Right lung (tissue), 5 donors: Measurements from ENCODE around the gene WNT3. TPM values are rescaled to one million over a fixed set of nuclear protein-coding genes. Genes with fewer than 3 reads are reported as not detected.
"Not testable (repeated sequence)": the region's sequence is repeated elsewhere in the genome, so short reads cannot be mapped to it uniquely, and the experiment has no call there.

Source experiments
- DNase-seq, 2 donors: peaks; one replicate each; pipeline ENCODE4 v3.0.0-alpha.2; 2013
- polyA plus RNA-seq, 5 donors: library from polyadenylated mRNA; unstranded; fragments of 120-200 nt; gene quantifications; one replicate each; pipeline versions ENCODE4 v1.2.1 to v1.2.3, GENCODE V29; 2013; ENCODE audit warnings: inconsistent platforms in 1 of 5, low replicate concordance in 1 of 5; ENCODE audit not compliant: insufficient read length in 5 of 5, insufficient read depth in 1 of 5

Gene WNT3
- polyA plus RNA-seq, 5 donors = 2.0 to 2.5 (median 2.3) TPM

DNA sequence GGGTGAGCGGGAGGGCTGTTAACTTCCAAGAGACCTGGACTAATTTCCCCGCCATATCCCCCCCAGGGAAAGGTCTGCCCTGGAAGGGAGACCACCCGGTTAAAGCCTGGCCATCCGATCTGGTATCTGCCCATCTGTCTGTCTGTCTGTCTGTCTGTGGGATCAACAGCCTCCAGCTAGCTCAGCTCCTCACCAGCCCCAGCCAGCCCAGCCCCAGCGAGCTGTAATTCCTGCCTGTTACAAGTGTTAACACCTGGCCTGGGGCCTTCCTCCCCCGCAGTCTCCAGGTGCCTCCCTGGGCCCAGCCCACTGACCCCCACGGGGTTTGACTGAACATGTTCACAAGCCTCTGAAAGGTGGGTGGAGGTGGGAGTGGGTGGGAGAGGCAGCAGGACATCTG, 4.0 kb downstream of the WNT3 start:
- DNase-seq = no peak

DNA sequence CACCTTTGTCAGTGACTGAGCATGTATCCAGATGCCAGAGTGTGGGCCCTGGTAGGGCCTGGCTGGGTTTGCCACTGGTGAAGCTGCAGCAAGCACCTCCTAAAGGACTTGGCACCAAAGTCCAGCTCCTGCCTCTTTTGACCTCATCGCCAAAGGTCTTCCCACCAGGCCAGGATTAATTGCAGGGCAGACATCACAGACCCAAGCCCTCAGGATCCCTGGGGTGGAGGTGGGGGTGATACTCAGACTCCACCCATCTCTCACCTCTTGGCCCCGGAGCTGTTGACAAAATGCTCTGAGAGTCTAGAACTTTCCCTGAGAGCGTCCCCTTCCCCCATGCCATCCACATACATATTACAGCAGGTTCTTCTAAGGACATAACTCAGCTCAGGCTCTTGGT, 4.6 kb downstream of the WNT3 start:
- no peak for DNase-seq

DNA sequence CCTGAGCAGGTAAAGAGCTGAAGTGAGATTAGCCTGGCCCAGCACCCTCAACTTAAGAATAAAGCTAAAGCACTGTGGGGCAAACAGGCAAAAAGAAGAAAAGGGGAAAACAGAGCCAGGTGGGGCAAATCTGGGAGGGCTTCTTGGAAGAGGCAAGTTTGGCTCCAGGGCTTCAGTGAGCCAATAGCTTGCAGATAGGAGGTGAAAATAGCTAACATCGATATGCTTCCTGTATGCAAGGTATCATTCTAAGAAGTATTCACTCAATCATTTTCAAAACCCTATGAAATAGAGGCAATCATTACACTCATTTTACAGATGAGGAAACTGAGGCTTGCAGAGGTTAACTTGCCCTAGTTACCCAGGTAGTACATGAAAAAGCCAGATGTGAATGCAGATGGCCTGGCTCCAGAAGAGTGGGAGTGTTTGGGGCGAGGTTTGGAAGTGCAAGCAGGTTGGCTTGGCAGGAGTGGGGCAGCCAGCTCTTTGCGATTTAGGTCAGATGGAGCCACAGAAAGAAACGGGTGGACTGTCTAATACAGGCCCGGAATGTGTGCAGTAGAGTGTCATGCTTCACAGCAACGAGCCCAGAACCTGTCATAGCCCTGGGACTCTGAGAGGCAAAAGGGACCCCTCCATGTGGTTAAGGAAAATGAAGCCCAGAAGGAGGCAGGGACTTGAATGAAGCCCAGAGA, 5.7 kb downstream of the WNT3 start:
- no peak for DNase-seq

DNA sequence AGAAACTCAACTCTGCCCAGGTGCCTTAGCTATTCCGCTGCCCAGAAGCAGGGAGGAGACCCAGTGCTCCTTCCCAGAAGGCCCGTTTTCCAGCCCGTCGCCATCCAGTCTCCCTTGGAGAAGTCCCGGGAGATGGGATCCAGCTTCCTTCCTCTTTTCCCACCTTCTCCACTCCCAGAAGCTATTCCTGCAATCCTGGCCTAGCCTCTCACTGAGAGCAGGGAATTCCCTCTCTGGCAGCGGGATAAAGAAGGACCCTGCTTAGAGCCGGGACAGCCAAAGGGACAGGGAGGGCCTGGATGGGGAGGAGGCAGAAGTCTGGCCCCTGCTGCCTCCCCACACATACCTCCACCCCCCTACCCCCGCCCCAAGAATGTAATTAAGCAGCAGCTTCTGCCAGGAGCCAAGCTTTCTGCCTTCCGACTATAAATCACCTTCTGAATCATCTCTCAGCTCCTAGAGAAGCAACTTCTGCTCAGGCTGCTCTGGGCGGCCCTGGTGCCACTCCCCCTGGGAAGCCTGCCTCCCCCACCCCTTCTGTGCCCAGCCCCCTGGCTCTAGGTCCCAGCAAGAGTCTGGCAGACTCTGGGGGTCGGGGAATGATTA, 6.4 kb downstream of the WNT3 start:
- no peak for DNase-seq

DNA sequence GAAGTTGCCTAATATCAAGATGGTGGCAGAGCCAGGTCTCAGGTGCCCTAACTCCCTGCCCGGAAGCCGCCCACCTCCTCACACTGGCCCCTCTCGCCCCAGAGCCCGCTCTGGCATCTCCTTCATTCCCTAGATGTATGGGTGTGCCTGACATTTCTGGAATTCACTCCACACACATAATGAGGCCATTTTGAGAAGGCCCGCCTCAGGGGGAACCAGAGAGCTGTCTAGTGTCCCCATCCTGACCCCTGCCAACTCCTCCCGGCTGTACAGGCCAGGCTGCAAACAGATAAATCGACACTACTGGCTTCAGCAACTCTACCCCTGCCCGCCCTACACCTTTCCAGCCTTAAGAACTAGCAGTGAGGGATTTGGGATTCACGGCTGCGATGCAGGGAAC, 7.7 kb downstream of the WNT3 start:
- no peak for DNase-seq

DNA sequence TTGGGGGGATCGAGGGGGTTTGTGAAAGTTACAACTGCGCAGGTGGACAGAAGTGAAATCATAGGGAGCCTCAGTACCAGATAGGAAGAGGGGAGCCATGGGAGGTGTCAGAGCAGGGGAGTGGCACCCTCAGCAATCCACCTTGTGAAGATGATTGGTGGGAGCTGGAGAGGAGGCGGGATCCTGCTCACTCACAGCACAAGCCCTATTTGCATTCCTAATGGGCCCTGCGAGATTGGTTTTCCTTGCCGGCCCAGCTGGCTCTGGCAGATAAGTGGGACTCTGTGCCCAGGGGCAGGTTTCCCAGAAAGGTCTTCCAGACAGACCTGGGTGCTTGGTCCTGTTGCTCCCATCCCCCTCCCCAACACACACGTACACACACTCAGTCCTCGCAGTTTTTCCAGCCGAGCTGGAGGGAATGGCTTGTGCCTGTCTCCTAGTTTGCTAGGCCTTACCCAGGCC, 9.4 kb downstream of the WNT3 start:
- no peak for DNase-seq

DNA sequence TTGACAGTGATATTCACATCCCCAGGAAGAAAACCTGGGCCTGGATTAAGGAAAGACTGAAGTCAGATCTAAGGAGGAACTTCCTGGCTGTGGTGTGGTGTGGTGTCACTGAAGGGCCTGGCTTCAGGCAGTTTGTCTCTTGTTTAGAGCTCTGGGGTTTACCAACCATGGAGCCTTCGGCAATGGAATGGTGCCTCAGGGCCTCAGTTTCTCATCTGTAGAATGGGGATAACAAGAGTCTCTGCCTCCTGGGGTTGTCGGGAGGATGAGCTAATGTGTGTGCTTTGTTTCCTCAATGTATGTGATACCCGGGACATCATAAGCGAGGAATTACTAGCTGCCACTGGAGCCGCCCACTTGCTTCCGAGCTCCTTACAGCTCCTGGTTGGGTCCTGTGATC, 12.7 kb downstream of the WNT3 start:
- DNase-seq = no peak

DNA sequence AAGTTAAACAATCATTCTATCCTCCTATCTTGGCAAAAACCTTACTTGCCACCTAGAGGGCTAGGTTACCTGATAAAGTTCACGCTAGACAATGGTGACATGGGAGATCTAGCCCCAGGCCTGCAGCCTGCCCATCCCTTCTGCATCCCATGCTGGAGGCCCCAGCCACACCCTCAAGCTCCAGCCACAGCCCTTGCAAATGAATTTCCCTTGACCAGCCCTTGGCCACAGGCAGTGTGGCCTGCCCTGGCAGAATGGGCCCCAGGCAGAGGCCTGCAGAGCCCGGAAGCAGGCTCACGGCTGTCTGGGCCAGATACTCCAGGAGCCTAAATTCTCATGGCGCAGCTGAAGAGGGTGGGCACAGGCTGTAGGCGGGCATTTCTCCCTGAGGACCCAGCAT, 14.9 kb downstream of the WNT3 start:
- DNase-seq = no peak

DNA sequence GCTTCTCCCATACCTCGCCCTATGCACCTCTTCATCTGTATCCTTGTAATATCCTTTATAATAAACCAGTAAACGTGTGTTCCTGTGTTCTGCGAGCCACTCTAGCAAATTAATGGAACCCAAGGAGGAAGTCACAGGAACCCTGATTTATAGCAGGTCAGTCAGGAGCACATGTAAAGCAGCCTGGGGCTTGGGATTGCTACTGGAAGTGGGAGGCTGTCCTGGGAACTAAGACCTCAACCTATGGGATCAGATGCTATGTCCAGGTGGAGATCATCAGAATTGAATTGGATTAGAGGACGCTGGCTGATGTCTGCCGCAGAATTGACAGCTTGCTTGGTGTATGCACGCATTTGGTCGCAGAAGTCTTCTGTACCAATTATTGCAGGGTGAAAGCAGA, 15.7 kb downstream of the WNT3 start:
- DNase-seq = no peak

DNA sequence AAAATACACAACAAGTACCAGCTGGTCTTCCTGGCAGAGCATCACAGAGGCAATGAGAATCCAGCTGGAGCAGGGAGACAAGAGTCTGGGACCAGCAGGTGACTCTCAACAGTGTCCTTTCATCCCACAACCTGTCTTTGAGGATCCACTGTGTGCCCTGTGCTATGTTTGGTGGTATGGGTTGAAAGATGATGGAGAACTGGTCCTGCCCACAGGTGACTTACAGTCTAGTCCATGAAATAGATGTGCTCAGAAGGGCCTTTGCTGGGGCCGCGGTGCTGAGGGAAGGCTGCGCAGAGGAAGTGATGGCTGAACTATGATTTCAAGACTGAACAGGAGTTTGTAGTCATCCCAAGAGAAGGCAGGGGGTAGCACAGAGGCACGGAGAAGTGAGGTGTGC, 17.9 kb downstream of the WNT3 start:
- no peak for DNase-seq

DNA sequence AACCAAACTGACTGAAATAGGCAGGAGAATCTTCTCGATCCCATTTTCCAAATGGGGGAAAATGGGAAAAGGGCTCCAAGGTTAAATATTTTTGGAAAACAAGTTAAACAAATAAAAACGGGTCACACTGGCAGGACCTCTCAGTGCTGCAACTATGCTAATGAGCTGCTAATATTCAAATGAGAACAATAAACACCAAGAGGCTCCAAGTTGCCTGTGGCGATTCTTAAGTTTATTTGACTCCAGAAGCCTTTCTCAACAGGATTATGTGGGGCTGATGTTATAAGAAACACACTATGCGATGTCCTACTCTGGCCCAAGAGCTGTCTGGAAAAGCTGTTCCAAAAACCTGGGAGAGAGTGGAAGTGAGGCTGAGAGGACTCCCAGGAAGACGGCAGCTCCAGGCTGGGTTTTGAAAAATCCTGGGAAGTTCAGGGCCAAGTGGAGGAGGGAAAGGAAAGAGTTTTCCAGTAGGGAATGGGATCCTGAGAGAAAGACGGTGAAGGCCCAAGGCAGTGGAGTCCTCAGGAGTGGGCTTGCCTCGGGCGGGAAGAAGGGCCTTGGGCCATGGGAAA, 21.4 kb downstream of the WNT3 start:
- DNase-seq = no peak

DNA sequence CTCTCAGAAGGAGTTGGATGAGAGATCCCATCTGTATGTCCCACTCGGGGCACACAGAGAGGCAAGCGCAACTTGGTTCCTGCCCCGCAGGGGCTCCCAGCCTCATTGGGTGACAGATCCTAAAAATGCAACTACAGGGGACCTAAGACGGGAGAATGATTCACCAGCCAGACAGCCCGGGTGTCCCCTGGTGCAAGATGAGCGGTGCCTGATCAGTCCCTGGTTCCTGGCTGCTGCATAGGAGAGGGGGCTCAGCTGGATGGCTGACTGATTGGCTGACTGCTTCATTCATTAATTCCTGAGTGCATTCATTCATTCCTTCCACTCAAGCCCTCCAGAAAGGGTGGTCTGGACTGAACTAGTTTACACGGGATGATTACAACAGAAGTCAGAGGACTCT, 22.0 kb downstream of the WNT3 start:
- no peak for DNase-seq

DNA sequence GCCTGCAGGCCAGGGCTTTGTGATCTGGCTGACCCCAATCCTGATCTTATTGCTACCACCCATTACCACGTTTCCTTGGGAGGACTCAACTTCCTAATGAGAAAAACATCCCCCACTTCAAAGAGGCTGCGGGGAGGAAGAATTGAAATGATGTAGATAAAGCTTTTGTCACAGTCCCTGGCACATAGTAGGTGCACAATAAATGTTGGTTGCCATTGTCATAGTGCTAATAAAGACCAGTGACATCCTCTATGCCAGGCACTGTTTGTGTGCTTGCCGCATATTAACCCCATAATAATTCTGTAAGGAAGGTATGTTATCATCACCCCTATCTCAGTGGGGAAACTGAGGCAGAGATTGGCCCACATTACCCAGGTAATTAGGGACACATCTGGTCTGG, 22.4 kb downstream of the WNT3 start:
- no peak for DNase-seq

DNA sequence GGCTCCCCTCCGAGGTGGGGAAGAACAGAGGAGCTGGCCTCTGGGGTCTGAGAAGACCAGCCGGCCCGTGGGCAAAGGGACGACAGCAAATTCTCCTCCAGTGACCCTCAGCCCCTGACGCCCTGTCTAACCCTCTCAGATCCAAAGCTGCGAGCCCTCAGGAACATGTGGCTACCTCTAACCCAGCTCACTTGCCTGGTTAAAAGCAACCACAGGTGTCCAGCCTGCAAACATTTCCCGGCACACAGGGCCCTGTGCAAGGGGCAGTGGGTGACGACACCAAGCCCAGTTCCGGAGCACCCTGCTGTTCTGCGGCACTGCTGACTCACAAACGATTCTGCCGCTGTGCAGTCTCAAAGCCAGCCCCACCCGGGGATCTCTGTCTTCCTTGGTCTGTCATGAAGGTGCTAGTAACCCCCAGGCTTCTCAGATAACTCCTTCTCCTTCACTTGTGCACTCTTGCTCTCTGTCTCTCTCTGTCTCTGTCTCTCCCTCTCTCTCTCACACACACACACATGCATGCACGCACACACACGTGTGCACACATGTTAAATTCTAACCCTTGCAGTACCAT, 23.0 kb downstream of the WNT3 start:
- no peak for DNase-seq

DNA sequence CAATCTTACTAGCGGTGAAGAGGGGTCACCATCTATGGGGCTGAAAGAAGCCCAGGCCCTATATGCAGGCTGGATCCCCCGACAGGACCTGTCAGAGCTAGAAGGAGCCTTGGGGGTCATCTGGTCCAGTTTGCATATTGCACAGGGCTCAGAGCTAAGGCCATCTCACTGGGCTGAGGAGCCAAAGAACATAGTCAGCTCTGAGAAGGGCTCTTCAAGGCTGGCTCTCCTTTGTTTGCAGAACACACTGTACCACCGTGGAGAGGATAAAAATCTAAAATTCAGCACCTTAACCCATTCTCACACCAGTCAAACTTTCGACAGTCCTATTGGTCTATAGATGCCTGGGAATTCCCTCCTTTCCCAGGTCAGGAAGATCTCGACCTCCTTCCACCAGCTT, 24.2 kb downstream of the WNT3 start:
- no peak for DNase-seq

DNA sequence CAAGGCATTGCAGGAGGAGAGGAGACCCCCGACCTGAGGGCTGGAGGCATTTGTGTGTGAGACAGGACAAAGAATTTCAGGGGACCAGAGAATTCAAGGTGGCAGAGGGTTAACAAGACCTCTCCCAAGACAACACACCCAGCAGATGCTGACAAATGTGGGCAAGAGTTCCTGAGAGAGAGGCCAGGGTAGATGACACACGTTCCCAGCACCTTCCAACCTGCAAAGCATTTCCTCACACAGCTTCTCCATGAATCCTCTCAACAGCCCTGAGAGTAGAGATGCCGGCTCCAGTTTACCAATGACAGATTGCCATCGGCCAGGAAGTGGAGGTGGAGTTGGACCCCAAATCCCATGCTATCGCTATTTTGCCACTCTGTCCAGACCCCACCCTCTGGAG, 25.0 kb downstream of the WNT3 start:
- no peak for DNase-seq

DNA sequence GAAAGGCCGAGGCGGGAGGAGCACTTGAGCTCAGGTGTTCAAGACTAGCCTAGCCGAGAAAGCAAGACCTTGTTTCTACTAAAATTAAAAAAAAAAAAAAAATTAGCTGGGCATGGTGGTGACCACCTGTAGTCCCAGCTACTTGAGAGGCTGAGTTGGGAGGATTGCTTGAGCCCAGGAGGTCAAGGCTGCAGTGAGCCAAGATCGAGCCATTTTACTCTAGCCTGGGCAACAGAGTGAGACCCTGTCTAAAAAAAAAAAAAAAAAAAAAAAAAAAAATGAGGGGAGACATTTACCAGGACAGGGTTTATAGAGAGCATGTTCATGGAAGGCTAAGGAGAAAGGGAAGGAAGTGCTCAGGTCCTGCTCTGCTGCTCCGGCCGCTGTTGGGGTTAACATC, 25.5 kb downstream of the WNT3 start:
- DNase-seq = not testable (repeated sequence)

DNA sequence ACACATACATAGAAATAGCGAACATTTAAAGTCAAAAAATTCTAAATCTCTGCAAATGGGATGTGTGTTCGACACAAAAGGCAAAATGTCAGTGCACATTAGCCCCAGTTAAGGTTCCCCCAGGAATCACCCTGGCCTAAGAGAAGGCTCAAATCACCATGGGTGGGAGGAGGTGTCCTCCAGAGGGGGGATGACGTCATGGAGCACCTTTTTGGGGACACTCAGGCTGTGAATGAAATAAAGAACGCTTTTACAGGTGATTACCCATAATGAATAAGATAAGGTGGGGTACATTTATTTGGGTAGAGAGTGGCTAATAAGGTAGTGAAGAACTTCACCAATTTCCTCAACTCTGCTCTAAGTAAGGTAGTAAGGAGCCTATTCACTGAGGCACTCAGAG, 26.4 kb downstream of the WNT3 start:
- no peak for DNase-seq

DNA sequence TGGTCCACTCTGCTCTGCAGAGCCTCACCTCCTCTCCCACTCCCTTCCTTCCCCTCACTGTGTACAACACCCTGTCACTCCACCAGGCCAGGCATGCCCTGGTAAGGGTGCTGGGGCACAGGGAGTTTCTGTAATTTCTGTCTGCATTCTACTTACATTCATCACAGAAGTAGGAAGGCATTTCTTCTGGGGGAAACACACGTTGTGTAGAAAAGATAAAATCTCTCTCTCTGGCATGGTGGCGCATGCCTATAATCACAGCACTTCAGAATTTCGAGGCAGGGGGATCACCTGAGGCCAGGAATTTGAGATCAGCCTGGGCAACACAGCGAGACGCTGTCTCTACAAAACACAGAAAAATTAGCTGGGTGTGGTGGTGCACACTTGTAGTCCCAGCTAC, 27.0 kb downstream of the WNT3 start:
- DNase-seq = no peak

DNA sequence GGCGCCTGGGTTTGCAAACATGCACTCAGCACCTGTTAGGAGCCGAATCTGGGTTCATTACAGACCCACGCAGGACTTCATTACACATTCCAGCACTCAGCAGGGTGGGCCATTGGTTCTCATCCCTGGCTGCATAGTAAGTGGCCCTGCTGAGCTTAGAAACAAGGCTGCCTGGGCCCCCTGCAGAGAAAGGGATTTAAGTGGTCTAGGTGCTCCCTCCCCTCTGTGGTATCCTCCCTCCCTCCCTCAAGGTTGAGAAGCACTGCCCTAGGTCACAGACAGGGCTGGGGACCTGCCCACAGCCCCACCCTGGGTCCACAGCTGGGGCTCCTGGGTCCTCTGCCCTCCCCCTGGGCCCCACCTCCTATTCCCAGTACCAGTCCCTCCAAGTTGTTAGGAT, 28.3 kb downstream of the WNT3 start:
- no peak for DNase-seq

DNA sequence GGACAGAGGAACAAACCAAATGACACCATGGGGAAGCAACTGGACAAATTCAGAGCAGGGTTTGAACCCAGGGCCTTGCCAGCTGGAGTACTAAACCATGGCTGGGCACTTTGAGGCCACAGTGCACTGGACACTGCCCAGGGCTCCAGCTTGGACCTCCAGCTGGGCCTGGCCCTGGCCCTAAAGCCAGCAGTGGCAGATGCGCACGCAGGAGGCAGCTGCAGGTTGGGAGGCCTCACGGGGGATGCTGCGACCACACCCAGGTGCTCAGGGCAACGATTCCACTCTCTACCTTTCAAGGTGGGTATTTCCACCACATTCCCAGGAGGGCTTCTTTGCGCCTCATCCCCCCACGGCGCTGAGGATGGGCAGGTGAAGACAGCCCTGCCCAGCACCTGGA, 28.9 kb downstream of the WNT3 start:
- no peak for DNase-seq

DNA sequence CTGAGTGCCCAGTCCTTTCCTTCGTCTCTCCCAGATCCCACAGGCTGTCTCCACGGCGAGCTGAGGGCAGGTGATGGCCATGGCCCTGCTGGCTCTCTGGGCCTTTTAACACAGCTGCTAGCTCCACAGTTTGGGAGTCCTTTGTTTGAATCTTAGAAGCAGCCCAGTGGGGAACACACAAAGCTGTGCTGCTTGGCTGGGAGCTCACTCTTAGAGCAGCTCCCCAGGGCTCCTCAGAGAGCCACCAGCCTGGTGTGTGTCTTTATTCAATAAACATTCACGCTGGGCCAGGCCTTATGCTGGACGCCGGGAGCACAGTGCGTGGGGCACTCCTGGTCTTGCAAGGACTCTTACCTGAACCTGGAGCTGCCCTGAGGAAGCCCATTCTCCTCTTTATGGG, 29.7 kb downstream of the WNT3 start:
- DNase-seq = no peak

DNA sequence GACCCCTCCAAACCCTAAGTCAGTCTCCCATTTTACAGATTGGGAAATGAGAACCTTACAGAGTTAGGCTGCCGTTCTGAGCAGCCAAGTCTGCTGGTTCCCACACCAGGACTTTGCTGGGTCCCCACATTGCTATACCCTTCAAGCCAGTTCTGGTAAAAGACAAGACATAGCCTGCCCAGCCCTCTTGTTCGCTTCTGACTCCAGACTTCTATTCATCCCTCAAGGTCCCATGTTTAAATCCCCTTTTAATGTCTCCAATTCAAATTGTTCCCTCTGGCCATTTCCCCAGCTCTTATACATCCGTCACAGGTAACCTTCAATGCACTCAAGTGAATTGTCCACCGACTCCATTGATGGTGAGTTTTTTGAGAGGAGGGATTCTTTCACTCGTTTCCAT, 30.2 kb downstream of the WNT3 start:
- DNase-seq = no peak
